Measurements from ENCODE around the gene RYR1.
A peak's percentile ranks its signal among the peaks of the same experiment; 100 is the strongest.
"Not testable (repeated sequence)": the region's sequence is repeated elsewhere in the genome, so short reads cannot be mapped to it uniquely, and the experiment has no call there.

The RYR1 gene

GRCh38 chr19:38496116-38496515 is 62.6 kb downstream of the RYR1 start:
- DNase-seq, result no peak

- DNase-seq, result no peak
Observed at GRCh38 chr19:38496603-38497487, 63.4 kb downstream of the RYR1 start.

GRCh38 chr19:38497907-38498306 is 64.4 kb downstream of the RYR1 start:
- DNase-seq, result no peak

GRCh38 chr19:38499532-38499931 is 66.0 kb downstream of the RYR1 start:
- no peak for DNase-seq

GRCh38 chr19:38500450-38500849 is 67.0 kb downstream of the RYR1 start:
- DNase-seq, result no peak

- DNase-seq, result no peak
Observed at GRCh38 chr19:38502410-38503076, 69.1 kb downstream of the RYR1 start.

GRCh38 chr19:38503077-38503410 is 69.6 kb downstream of the RYR1 start:
- DNase-seq, result no peak

- DNase-seq, result no peak
Observed at GRCh38 chr19:38505958-38506357, 72.5 kb downstream of the RYR1 start.

- no peak for DNase-seq
Observed at GRCh38 chr19:38506375-38506722, 72.9 kb downstream of the RYR1 start.

- peak; percentile 97 for DNase-seq
Observed at GRCh38 chr19:38506723-38507550, 73.4 kb downstream of the RYR1 start.

- DNase-seq, result no peak
Observed at GRCh38 chr19:38507551-38508127, 74.1 kb downstream of the RYR1 start.

- DNase-seq, result no peak
Observed at GRCh38 chr19:38508507-38508906, 75.0 kb downstream of the RYR1 start.

GRCh38 chr19:38509027-38509426 is 75.5 kb downstream of the RYR1 start:
- DNase-seq, result no peak

- no peak for DNase-seq
Observed at GRCh38 chr19:38511074-38511708, 77.7 kb downstream of the RYR1 start.

- DNase-seq, result no peak
Observed at GRCh38 chr19:38512277-38512676, 78.8 kb downstream of the RYR1 start.

GRCh38 chr19:38513156-38513555 is 79.7 kb downstream of the RYR1 start:
- DNase-seq, result peak; percentile 56

GRCh38 chr19:38513762-38514167 is 80.3 kb downstream of the RYR1 start:
- peak; percentile 71 for DNase-seq

GRCh38 chr19:38514812-38515633 is 81.5 kb downstream of the RYR1 start:
- peak; percentile 89 for DNase-seq

- no peak for DNase-seq
Observed at GRCh38 chr19:38515896-38516295, 82.4 kb downstream of the RYR1 start.

GRCh38 chr19:38516802-38517201 is 83.3 kb downstream of the RYR1 start:
- DNase-seq, result no peak

- no peak for DNase-seq
Observed at GRCh38 chr19:38517321-38517720, 83.8 kb downstream of the RYR1 start.

- not testable (repeated sequence) for DNase-seq
Observed at GRCh38 chr19:38517980-38518379, 84.5 kb downstream of the RYR1 start.
